Measurements from ENCODE around the gene GAS6.

Gene GAS6

DNA sequence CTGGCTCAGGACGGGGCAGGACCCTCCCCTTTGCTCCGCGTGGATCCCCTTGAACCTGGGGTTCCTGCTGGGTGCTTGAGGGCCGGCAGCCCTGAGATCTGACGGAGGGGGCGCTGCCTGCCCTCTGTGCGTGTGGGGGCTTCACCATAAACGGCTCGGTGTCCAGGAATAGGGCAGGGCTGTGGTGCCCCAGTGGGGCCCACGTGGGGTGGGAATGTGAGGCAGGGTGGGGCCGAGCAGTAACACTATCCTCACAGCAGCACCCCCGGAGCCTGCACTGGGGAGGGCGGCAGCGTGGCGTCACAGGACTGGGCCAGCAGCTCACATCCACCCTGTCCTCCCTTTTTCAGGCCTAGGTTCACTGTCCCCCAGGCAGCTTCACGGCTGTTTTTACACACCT is 38.0 kb downstream of the GAS6 start (continued):
- TF ChIP-seq, protein P1, sequence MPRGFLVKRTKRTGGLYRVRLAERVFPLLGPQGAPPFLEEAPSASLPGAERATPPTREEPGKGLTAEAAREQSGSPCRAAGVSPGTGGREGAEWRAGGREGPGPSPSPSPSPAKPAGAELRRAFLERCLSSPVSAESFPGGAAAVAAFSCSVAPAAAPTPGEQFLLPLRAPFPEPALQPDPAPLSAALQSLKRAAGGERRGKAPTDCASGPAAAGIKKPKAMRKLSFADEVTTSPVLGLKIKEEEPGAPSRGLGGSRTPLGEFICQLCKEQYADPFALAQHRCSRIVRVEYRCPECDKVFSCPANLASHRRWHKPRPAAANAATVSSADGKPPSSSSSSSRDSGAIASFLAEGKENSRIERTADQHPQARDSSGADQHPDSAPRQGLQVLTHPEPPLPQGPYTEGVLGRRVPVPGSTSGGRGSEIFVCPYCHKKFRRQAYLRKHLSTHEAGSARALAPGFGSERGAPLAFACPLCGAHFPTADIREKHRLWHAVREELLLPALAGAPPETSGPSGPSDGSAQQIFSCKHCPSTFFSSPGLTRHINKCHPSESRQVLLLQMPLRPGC (tag by site-specific recombination; IDR thresholded peaks at IDR 0.05), result no peak
- no peak for TF ChIP-seq ZNF658 (tag by site-specific recombination; IDR thresholded peaks at IDR 0.05)
- no peak for TF ChIP-seq ZNF610 (tag by site-specific recombination; IDR thresholded peaks at IDR 0.05; ENCODE audit: borderline replicate concordance)
- TF ChIP-seq GLI4 (tag by site-specific recombination; IDR thresholded peaks at IDR 0.05), result no peak
- no peak for TF ChIP-seq ZNF423 (tag by site-specific recombination; IDR thresholded peaks at IDR 0.05)
- no peak for TF ChIP-seq ZFP41 (tag by site-specific recombination; IDR thresholded peaks at IDR 0.05; ENCODE audit: borderline replicate concordance)
- TF ChIP-seq ZNF529 (tag by site-specific recombination; IDR thresholded peaks at IDR 0.05; ENCODE audit: insufficient replicate concordance), result no peak
- TF ChIP-seq, protein P2, sequence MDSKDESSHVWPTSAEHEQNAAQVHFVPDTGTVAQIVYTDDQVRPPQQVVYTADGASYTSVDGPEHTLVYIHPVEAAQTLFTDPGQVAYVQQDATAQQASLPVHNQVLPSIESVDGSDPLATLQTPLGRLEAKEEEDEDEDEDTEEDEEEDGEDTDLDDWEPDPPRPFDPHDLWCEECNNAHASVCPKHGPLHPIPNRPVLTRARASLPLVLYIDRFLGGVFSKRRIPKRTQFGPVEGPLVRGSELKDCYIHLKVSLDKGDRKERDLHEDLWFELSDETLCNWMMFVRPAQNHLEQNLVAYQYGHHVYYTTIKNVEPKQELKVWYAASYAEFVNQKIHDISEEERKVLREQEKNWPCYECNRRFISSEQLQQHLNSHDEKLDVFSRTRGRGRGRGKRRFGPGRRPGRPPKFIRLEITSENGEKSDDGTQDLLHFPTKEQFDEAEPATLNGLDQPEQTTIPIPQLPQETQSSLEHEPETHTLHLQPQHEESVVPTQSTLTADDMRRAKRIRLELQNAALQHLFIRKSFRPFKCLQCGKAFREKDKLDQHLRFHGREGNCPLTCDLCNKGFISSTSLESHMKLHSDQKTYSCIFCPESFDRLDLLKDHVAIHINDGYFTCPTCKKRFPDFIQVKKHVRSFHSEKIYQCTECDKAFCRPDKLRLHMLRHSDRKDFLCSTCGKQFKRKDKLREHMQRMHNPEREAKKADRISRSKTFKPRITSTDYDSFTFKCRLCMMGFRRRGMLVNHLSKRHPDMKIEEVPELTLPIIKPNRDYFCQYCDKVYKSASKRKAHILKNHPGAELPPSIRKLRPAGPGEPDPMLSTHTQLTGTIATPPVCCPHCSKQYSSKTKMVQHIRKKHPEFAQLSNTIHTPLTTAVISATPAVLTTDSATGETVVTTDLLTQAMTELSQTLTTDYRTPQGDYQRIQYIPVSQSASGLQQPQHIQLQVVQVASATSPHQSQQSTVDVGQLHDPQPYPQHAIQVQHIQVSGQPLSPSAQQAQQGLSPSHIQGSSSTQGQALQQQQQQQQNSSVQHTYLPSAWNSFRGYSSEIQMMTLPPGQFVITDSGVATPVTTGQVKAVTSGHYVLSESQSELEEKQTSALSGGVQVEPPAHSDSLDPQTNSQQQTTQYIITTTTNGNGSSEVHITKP (tag by site-specific recombination; IDR thresholded peaks at IDR 0.05), result no peak
- no peak for TF ChIP-seq OVOL3 (tag by site-specific recombination; IDR thresholded peaks at IDR 0.05)

DNA sequence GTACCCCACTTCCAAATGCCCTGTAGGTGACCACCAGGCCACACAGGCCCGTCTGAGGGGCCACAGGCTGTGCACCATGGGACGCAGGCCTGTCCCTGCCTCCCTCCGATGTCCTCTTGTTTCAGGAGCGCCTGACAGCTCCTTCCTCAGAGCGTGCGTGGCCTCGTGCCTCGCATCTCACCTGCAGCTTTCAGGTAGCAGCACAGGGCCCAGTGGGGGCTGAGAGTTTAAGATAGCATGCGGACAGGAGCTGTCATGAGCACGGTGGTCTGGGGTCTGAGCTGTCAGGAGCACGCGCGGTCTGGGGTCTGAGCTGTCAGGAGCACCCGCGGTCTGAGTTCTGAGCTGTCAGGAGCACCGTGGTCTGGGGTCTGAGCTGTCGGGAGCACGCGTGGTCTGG is 40.1 kb downstream of the GAS6 start:
- POLR2A ChIA-PET, result no interaction called here
- H3K27ac ChIP-seq (ENCODE audit: extremely low read depth, low read depth, low read length), result no peak overlapping the region
- CTCF ChIA-PET, result no interaction called here
- no peak overlapping the region for H3K4me3 ChIP-seq (ENCODE audit: low read depth, low read length)
- peaks cover 0 to 15% of the 10 kb centered on the region in 2 experiments; a peak in 2 of 3 replicates for H3K36me3 ChIP-seq (ENCODE audit: control insufficient read depth in 2 of 2, insufficient read depth in 1 of 2, low read length in 2 of 2)
- no peaks in the 10 kb centered on the region for H3K4me1 ChIP-seq (ENCODE audit: control insufficient read depth, insufficient read depth, low read length)
- H3K9me3 ChIP-seq (ENCODE audit: control insufficient read depth, insufficient read depth, low read depth, low read length), result no peaks in the 10 kb centered on the region
- TF ChIP-seq FEZF1 (tag by site-specific recombination; IDR thresholded peaks at IDR 0.05) (no peak), ZNF701 (tag by site-specific recombination; IDR thresholded peaks at IDR 0.05) (no peak), ZFP3 (tag by site-specific recombination; IDR thresholded peaks at IDR 0.05; ENCODE audit: low read depth) (no peak), ZNF404 (tag by site-specific recombination; IDR thresholded peaks at IDR 0.05) (no peak), ZNF114 (tag by site-specific recombination; IDR thresholded peaks at IDR 0.05) (no peak), ZNF335 (tag by site-specific recombination; conservative IDR thresholded peaks at IDR 0.05) (no peak), ZNF221 (tag by site-specific recombination; IDR thresholded peaks at IDR 0.05; ENCODE audit: borderline replicate concordance) (no peak), ZNF600 (tag by site-specific recombination; IDR thresholded peaks at IDR 0.05) (no peak), ZNF169 (tag by site-specific recombination; IDR thresholded peaks at IDR 0.05) (no peak), ZNF311 (tag by site-specific recombination; IDR thresholded peaks at IDR 0.05; ENCODE audit: borderline replicate concordance) (no peak), ZNF133 (tag by site-specific recombination; IDR thresholded peaks at IDR 0.05) (no peak), ZNF660 (tag by site-specific recombination; IDR thresholded peaks at IDR 0.05) (no peak), ZNF830 (tag by site-specific recombination; IDR thresholded peaks at IDR 0.05; ENCODE audit: low read depth) (no peak)
- TF ChIP-seq, protein P3, sequence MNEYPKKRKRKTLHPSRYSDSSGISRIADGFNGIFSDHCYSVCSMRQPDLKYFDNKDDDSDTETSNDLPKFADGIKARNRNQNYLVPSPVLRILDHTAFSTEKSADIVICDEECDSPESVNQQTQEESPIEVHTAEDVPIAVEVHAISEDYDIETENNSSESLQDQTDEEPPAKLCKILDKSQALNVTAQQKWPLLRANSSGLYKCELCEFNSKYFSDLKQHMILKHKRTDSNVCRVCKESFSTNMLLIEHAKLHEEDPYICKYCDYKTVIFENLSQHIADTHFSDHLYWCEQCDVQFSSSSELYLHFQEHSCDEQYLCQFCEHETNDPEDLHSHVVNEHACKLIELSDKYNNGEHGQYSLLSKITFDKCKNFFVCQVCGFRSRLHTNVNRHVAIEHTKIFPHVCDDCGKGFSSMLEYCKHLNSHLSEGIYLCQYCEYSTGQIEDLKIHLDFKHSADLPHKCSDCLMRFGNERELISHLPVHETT (tag by site-specific recombination; IDR thresholded peaks at IDR 0.05), result no peak
- TF ChIP-seq, protein P4, sequence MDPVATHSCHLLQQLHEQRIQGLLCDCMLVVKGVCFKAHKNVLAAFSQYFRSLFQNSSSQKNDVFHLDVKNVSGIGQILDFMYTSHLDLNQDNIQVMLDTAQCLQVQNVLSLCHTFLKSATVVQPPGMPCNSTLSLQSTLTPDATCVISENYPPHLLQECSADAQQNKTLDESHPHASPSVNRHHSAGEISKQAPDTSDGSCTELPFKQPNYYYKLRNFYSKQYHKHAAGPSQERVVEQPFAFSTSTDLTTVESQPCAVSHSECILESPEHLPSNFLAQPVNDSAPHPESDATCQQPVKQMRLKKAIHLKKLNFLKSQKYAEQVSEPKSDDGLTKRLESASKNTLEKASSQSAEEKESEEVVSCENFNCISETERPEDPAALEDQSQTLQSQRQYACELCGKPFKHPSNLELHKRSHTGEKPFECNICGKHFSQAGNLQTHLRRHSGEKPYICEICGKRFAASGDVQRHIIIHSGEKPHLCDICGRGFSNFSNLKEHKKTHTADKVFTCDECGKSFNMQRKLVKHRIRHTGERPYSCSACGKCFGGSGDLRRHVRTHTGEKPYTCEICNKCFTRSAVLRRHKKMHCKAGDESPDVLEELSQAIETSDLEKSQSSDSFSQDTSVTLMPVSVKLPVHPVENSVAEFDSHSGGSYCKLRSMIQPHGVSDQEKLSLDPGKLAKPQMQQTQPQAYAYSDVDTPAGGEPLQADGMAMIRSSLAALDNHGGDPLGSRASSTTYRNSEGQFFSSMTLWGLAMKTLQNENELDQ (tag by site-specific recombination; IDR thresholded peaks at IDR 0.05; ENCODE audit: low read depth), result no peak
- TF ChIP-seq, protein P5, sequence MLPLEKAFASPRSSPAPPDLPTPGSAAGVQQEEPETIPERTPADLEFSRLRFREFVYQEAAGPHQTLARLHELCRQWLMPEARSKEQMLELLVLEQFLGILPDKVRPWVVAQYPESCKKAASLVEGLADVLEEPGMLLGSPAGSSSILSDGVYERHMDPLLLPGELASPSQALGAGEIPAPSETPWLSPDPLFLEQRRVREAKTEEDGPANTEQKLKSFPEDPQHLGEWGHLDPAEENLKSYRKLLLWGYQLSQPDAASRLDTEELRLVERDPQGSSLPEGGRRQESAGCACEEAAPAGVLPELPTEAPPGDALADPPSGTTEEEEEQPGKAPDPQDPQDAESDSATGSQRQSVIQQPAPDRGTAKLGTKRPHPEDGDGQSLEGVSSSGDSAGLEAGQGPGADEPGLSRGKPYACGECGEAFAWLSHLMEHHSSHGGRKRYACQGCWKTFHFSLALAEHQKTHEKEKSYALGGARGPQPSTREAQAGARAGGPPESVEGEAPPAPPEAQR (tag by site-specific recombination; IDR thresholded peaks at IDR 0.05), result no peak
- TF ChIP-seq, protein P6, sequence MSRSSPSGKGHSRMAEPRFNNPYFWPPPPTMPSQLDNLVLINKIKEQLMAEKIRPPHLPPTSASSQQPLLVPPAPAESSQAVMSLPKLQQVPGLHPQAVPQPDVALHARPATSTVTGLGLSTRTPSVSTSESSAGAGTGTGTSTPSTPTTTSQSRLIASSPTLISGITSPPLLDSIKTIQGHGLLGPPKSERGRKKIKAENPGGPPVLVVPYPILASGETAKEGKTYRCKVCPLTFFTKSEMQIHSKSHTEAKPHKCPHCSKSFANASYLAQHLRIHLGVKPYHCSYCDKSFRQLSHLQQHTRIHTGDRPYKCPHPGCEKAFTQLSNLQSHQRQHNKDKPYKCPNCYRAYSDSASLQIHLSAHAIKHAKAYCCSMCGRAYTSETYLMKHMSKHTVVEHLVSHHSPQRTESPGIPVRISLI (tag by site-specific recombination; IDR thresholded peaks at IDR 0.05), result no peak

All from HEK293 (cell line).